CD1c-positive myeloid dendritic cell (primary cell): Measurements from ENCODE around the gene ARR3.
"Not testable (repeated sequence)": the region's sequence is repeated elsewhere in the genome, so short reads cannot be mapped to it uniquely, and the experiment has no call there.

ENCODE experiments used
- DNase-seq: peaks from one replicate; pipeline ENCODE4 v3.0.0-alpha.2; 2016; ENCODE audit errors: extremely low spot score

The ARR3 gene

GRCh38 chrX:70280573-70280972, 12.4 kb downstream of the ARR3 start:
- DNase-seq, result no peak

GRCh38 chrX:70281951-70282350, 13.8 kb downstream of the ARR3 start, which contains the start of gene RAB41:
Gene RAB41, plus strand, starts transcription at chrX:70282172. Its CDS starts 46 bp downstream, at chrX:70282218.
- DNase-seq, result no peak

GRCh38 chrX:70289168-70289792, 21.1 kb downstream of the ARR3 start:
- no peak for DNase-seq

- DNase-seq, result peak; percentile 89
These were observed 21.9 kb downstream of the ARR3 start, which contains the start of the genes KIF4A and PDZD11 for GRCh38 chrX:70289793-70290770. Gene KIF4A, plus strand, starts transcription at chrX:70290104. Its CDS starts 355 bp downstream, at chrX:70290459. Gene PDZD11, minus strand, starts transcription at chrX:70289927. Its CDS starts 586 bp downstream, at chrX:70289341.

GRCh38 chrX:70292788-70293187, 24.7 kb downstream of the ARR3 start:
- no peak for DNase-seq

- no peak for DNase-seq
These were observed 25.5 kb downstream of the ARR3 start for GRCh38 chrX:70293621-70294020.

GRCh38 chrX:70301716-70302115, 33.6 kb downstream of the ARR3 start:
- no peak for DNase-seq

- no peak for DNase-seq
These were observed 45.4 kb downstream of the ARR3 start for GRCh38 chrX:70313503-70313902.

- DNase-seq, result no peak
These were observed 54.6 kb downstream of the ARR3 start for GRCh38 chrX:70322784-70323183.

GRCh38 chrX:70323628-70324027, 55.5 kb downstream of the ARR3 start:
- not testable (repeated sequence) for DNase-seq

GRCh38 chrX:70324326-70324725, 56.2 kb downstream of the ARR3 start:
- no peak for DNase-seq

- DNase-seq, result no peak
These were observed 63.0 kb downstream of the ARR3 start for GRCh38 chrX:70331161-70331560.
